HepG2 (cell line): ENCODE results near the gene ACP1. TPM values are rescaled to one million over a fixed set of nuclear protein-coding genes. Genes with fewer than 3 reads are reported as not detected.

ENCODE experiments used
- CBX1 ChIP-seq: IDR thresholded peaks from one replicate; pipeline ENCODE4 v1.6.1; 2016; ENCODE audit warnings: antibody characterized with exemption, low read depth
- DPF2 ChIP-seq: sonication (generic); formaldehyde crosslinking; IDR thresholded peaks from 2 replicates; pipeline ENCODE4 v1.4.0; 2020; ENCODE audit warnings: mild to moderate bottlenecking, low read depth, missing genetic modification reagents, borderline replicate concordance
- E2F5 ChIP-seq: sonication (generic); formaldehyde crosslinking; conservative IDR thresholded peaks from 2 replicates; pipeline ENCODE4 v1.4.0; 2020; ENCODE audit warnings: missing genetic modification reagents
- EEA1 ChIP-seq: sonication (generic); formaldehyde crosslinking; IDR thresholded peaks from 2 replicates; pipeline ENCODE4 v1.5.1; 2020; ENCODE audit warnings: mild to moderate bottlenecking, missing genetic modification reagents, borderline replicate concordance
- GABPA ChIP-seq, 2 experiments: IDR thresholded peaks; 2 replicates each; pipeline ENCODE4 v1.6.1; 2011 to 2016; ENCODE audit warnings: low read depth in 2 of 2, low read length in 1 of 2, missing biosample characterization in 1 of 2, missing genetic modification characterization in 1 of 2
- HINFP ChIP-seq: sonication (generic); formaldehyde crosslinking; IDR thresholded peaks from 2 replicates; pipeline ENCODE4 v1.4.0; 2020; ENCODE audit warnings: low read depth, mild to moderate bottlenecking, missing genetic modification reagents
- KDM4B ChIP-seq: sonication (generic); formaldehyde crosslinking; IDR thresholded peaks from 2 replicates; pipeline ENCODE4 v1.4.0; 2020; ENCODE audit warnings: missing genetic modification reagents
- KLF13 ChIP-seq: sonication (generic); formaldehyde crosslinking; IDR thresholded peaks from 2 replicates; pipeline ENCODE4 v1.4.0; 2020; ENCODE audit warnings: mild to moderate bottlenecking, missing genetic modification reagents
- KLF6 ChIP-seq: IDR thresholded peaks from 2 replicates; pipeline ENCODE4 v1.8.0; 2016; ENCODE audit warnings: missing biosample characterization, missing genetic modification reagents
- LCORL ChIP-seq, 2 experiments: fragments of 450-650 bp in 1 of 2; sonication (generic) in 1 of 2; formaldehyde crosslinking in 1 of 2; IDR thresholded peaks; 2 replicates each; pipeline versions ENCODE4 v1.5.0 to v1.6.1; 2017 to 2020; ENCODE audit warnings: antibody characterized with exemption in 1 of 2, missing genetic modification reagents in 1 of 2
- MAZ ChIP-seq, 2 experiments: sonication (generic) in 1 of 2; formaldehyde crosslinking in 1 of 2; IDR thresholded peaks; 2 replicates each; pipeline versions ENCODE4 v1.5.0 to v1.6.1; 2012 to 2020; ENCODE audit warnings: low read depth in 2 of 2, mild to moderate bottlenecking in 2 of 2, borderline replicate concordance in 1 of 2, improper control_type of control experiment in 1 of 2, low read length in 1 of 2, missing genetic modification reagents in 1 of 2, moderate library complexity in 1 of 2
- POGZ ChIP-seq: sonication (generic); formaldehyde crosslinking; IDR thresholded peaks from 2 replicates; pipeline ENCODE4 v1.4.0; 2020; ENCODE audit warnings: mild to moderate bottlenecking, missing genetic modification reagents
- SP2 ChIP-seq: sonication (generic); formaldehyde crosslinking; IDR thresholded peaks from 2 replicates; pipeline ENCODE4 v1.5.1; 2020; ENCODE audit warnings: mild to moderate bottlenecking, missing genetic modification reagents
- SPEN ChIP-seq: sonication (generic); formaldehyde crosslinking; IDR thresholded peaks from 2 replicates; pipeline ENCODE4 v1.5.1; 2020; ENCODE audit warnings: low read depth, mild to moderate bottlenecking, missing genetic modification reagents
- TP53 ChIP-seq: sonication (generic); formaldehyde crosslinking; conservative IDR thresholded peaks from 2 replicates; pipeline ENCODE4 v1.4.0; 2020; ENCODE audit warnings: missing genetic modification reagents
- XBP1 ChIP-seq: sonication (generic); formaldehyde crosslinking; IDR thresholded peaks from 2 replicates; pipeline ENCODE4 v1.5.0; 2020; ENCODE audit warnings: missing genetic modification reagents
- ZBTB2 ChIP-seq: sonication (generic); formaldehyde crosslinking; IDR thresholded peaks from 2 replicates; pipeline ENCODE4 v1.8.0; 2022; ENCODE audit warnings: low read depth, missing genetic modification reagents
- ZBTB20 ChIP-seq: sonication (generic); formaldehyde crosslinking; IDR thresholded peaks from 2 replicates; pipeline ENCODE4 v1.8.1; 2023; ENCODE audit warnings: missing genetic modification reagents, low read depth, mild to moderate bottlenecking, borderline replicate concordance
- ZBTB46 ChIP-seq: sonication (generic); formaldehyde crosslinking; IDR thresholded peaks from 2 replicates; pipeline ENCODE4 v1.4.0; 2020; ENCODE audit warnings: mild to moderate bottlenecking, missing genetic modification reagents, borderline replicate concordance
- ZMYM3 ChIP-seq: sonication (generic); formaldehyde crosslinking; IDR thresholded peaks from 2 replicates; pipeline ENCODE4 v1.5.1; 2020; ENCODE audit warnings: mild to moderate bottlenecking, missing genetic modification reagents
- ZNF253 ChIP-seq: sonication (generic); formaldehyde crosslinking; IDR thresholded peaks from 2 replicates; pipeline ENCODE4 v1.8.0; 2022; ENCODE audit warnings: mild to moderate bottlenecking, missing genetic modification reagents, borderline replicate concordance
- ZNF276 ChIP-seq: sonication (generic); formaldehyde crosslinking; IDR thresholded peaks from 2 replicates; pipeline ENCODE4 v1.4.0; 2020; ENCODE audit warnings: mild to moderate bottlenecking, low read depth, missing genetic modification reagents
- ZNF678 ChIP-seq: sonication (generic); formaldehyde crosslinking; IDR thresholded peaks from 2 replicates; pipeline ENCODE4 v1.4.0; 2020; ENCODE audit warnings: mild to moderate bottlenecking, missing genetic modification reagents
- polyA plus RNA-seq, 8 experiments: library from polyadenylated mRNA; depleted of rRNA in 3 of 8; stranded (reverse) in 7 of 8; unstranded in 1 of 8; fragments of >200 nt; fragmentation: Illumina TruSeq in 4 of 8; extraction: Trizol in 4 of 8; gene quantifications; 2 replicates each; pipeline versions ENCODE4 v1.2.1 to v1.2.3, GENCODE V29; 2011 to 2016; ENCODE audit warnings: low read depth in 4 of 8, missing spikeins in 1 of 8, mixed read lengths in 1 of 8; ENCODE audit not compliant: insufficient read depth in 1 of 8
- total RNA-seq, 5 experiments: library from RNA; depleted of rRNA; stranded (reverse); fragments of >200 nt; fragmentation: Illumina TruSeq; extraction: Trizol; gene quantifications; 2 replicates each; pipeline ENCODE4 v1.2.3, GENCODE V29; 2016; ENCODE audit warnings: low read depth in 1 of 5

Gene ACP1
- total and polyA plus RNA-seq, 2 of the 13 experiments (the other 11 are each of a cell fraction or from before 2014, with no cell fraction given): 246 to 348 TPM

GRCh38 chr2:262117-262516, 2.6 kb upstream of the ACP1 start (continued):
- TF ChIP-seq MAZ (IDR thresholded peaks at IDR 0.05; ENCODE audit: borderline replicate concordance, low read depth, low read length) (no peak), MAZ (CRISPR knock-in tag; IDR thresholded peaks at IDR 0.05; ENCODE audit: low read depth) (no peak), ZNF678 (no peak), SPEN (CRISPR knock-in tag) (no peak), POGZ (CRISPR knock-in tag) (0 out of 2 replicates have a peak, but pooled peaks have one; percentile 16), CBX1 (no peak), LCORL (IDR thresholded peaks at IDR 0.05) (no peak), LCORL (CRISPR knock-in tag; IDR thresholded peaks at IDR 0.05) (no peak), DPF2 (no peak), XBP1 (no peak), KDM4B (CRISPR knock-in tag) (no peak), ZBTB46 (CRISPR knock-in tag) (no peak), GABPA (IDR thresholded peaks at IDR 0.05; ENCODE audit: low read depth, low read length) (no peak), GABPA (CRISPR knock-in tag; IDR thresholded peaks at IDR 0.05; ENCODE audit: low read depth) (0 out of 2 replicates have a peak, but pooled peaks have one; percentile 8), HINFP (CRISPR knock-in tag) (no peak), ZNF276 (no peak), EEA1 (CRISPR knock-in tag) (no peak), SP2 (no peak), KLF13 (no peak), ZBTB2 (no peak), E2F5 (CRISPR knock-in tag) (no peak), TP53 (CRISPR knock-in tag) (no peak), KLF6 (CRISPR knock-in tag) (no peak), ZNF253 (CRISPR knock-in tag) (no peak), ZMYM3 (CRISPR knock-in tag) (no peak), ZBTB20 (CRISPR knock-in tag) (no peak)
